Measurements from ENCODE around the gene XYLT1. TPM values are rescaled to one million over a fixed set of nuclear protein-coding genes. Genes with fewer than 3 reads are reported as not detected.

The XYLT1 gene
- polyA plus RNA-seq, 1 donor from 2014 or later = 3.3 TPM

GRCh38 chr16:17311333-17312093, 159.2 kb downstream of the XYLT1 start:
- H3K9me2 ChIP-seq (ENCODE audit: insufficient read depth, low read length) = no peaks in the 10 kb centered on the region
- no peaks in the 10 kb centered on the region for H3F3A ChIP-seq (ENCODE audit: insufficient read depth, low read length, poor library complexity, severe bottlenecking)
- no peaks in the 10 kb centered on the region for H3K27me3 ChIP-seq (ENCODE audit: insufficient read depth, low read depth, low read length)
- TF ChIP-seq POLR2AphosphoS5 (IDR thresholded peaks at IDR 0.05) (no peak), RAD21 (conservative IDR thresholded peaks at IDR 0.05) (no peak), CTCF (IDR thresholded peaks at IDR 0.05; ENCODE audit: poor library complexity, severe bottlenecking) (no peak), EP300 (conservative IDR thresholded peaks at IDR 0.05; ENCODE audit: poor library complexity, severe bottlenecking) (no peak), SMC3 (conservative IDR thresholded peaks at IDR 0.05; ENCODE audit: poor library complexity) (no peak), TAF1 (IDR thresholded peaks at IDR 0.05; ENCODE audit: low read depth) (no peak), REST (IDR thresholded peaks at IDR 0.05; ENCODE audit: borderline replicate concordance) (no peak), MXI1 (conservative IDR thresholded peaks at IDR 0.05; ENCODE audit: poor library complexity, severe bottlenecking) (no peak)
- H3K9me3 ChIP-seq (ENCODE audit: low read length) = no peaks in the 10 kb centered on the region
- no peaks in the 10 kb centered on the region for H4K20me1 ChIP-seq (ENCODE audit: insufficient read depth)
- no peak overlapping the region for H3K27ac ChIP-seq (ENCODE audit: low read length)
- no peak overlapping the region for H3K4me2 ChIP-seq (ENCODE audit: low read length)
- no peaks in the 10 kb centered on the region for H3K36me3 ChIP-seq (ENCODE audit: insufficient read depth, low read length)
- no peaks in the 10 kb centered on the region for H3K79me2 ChIP-seq (replicated peaks; ENCODE audit: insufficient read depth, low read length)
- H3K4me3 ChIP-seq (ENCODE audit: low read length) = no peak overlapping the region
- no peak overlapping the region for H2AFZ ChIP-seq (ENCODE audit: low read depth, low read length)
- no peak overlapping the region for H3K9ac ChIP-seq (ENCODE audit: low read length)

- Histone ChIP-seq H3K27ac (ENCODE audit: low read length) (no peak overlapping the region), H3F3A (ENCODE audit: insufficient read depth, low read length, poor library complexity, severe bottlenecking) (no peaks in the 10 kb centered on the region), H3K9me3 (ENCODE audit: low read length) (no peaks in the 10 kb centered on the region), H2AFZ (ENCODE audit: low read depth, low read length) (no peak overlapping the region), H4K20me1 (ENCODE audit: insufficient read depth) (no peaks in the 10 kb centered on the region), H3K36me3 (ENCODE audit: insufficient read depth, low read length) (no peaks in the 10 kb centered on the region), H3K27me3 (ENCODE audit: insufficient read depth, low read depth, low read length) (no peaks in the 10 kb centered on the region), H3K4me2 (ENCODE audit: low read length) (no peak overlapping the region), H3K4me3 (ENCODE audit: low read length) (no peak overlapping the region), H3K9ac (ENCODE audit: low read length) (no peak overlapping the region), H3K9me2 (ENCODE audit: insufficient read depth, low read length) (no peaks in the 10 kb centered on the region), H3K79me2 (replicated peaks; ENCODE audit: insufficient read depth, low read length) (no peaks in the 10 kb centered on the region)
- TF ChIP-seq MXI1 (conservative IDR thresholded peaks at IDR 0.05; ENCODE audit: poor library complexity, severe bottlenecking) = no peak
- no peak for TF ChIP-seq RAD21 (conservative IDR thresholded peaks at IDR 0.05)
- no peak for TF ChIP-seq REST (IDR thresholded peaks at IDR 0.05; ENCODE audit: borderline replicate concordance)
- no peak for TF ChIP-seq CTCF (IDR thresholded peaks at IDR 0.05; ENCODE audit: poor library complexity, severe bottlenecking)
- TF ChIP-seq EZH2 (IDR thresholded peaks at IDR 0.05; ENCODE audit: borderline replicate concordance, insufficient read depth, low read length, poor library complexity, severe bottlenecking) = no peak
- no peak for TF ChIP-seq POLR2AphosphoS5 (IDR thresholded peaks at IDR 0.05)
- no peak for TF ChIP-seq EP300 (conservative IDR thresholded peaks at IDR 0.05; ENCODE audit: poor library complexity, severe bottlenecking)
- no peak for TF ChIP-seq SMC3 (conservative IDR thresholded peaks at IDR 0.05; ENCODE audit: poor library complexity)
- no peak for TF ChIP-seq TAF1 (IDR thresholded peaks at IDR 0.05; ENCODE audit: low read depth)
Observed at GRCh38 chr16:17309510-17309909, 161.2 kb downstream of the XYLT1 start.
